Subcutaneous adipose tissue (tissue), 4 donors: ENCODE measurements around the gene KIFBP. TPM values are rescaled to one million over a fixed set of nuclear protein-coding genes. Genes with fewer than 3 reads are reported as not detected.

Experiments
- CTCF ChIP-seq: fragments of 450-650 bp; IDR thresholded peaks from one replicate; pipeline ENCODE4 v1.5.1; 2016; ENCODE audit warnings: low read depth, mild to moderate bottlenecking, control low read depth, antibody characterized with exemption, moderate library complexity
- total RNA-seq, 4 donors: library from RNA; depleted of rRNA; stranded (reverse); fragments of >200 nt; gene quantifications; one replicate each; pipeline ENCODE4 v1.1.0, GENCODE V29; 2016

The KIFBP gene
- total RNA-seq, 4 donors from 2014 or later, result 35.9 to 69.9 (median 38.1) TPM

- no peak for TF ChIP-seq CTCF
These were observed 21.6 kb downstream of the KIFBP start for GRCh38 chr10:69010151-69010640.

- TF ChIP-seq CTCF, result no peak
These were observed 25.6 kb downstream of the KIFBP start for GRCh38 chr10:69014171-69014570.

GRCh38 chr10:69018613-69019012 lies 30.0 kb downstream of the KIFBP start:
- no peak for TF ChIP-seq CTCF

GRCh38 chr10:69022611-69023010 lies 34.0 kb downstream of the KIFBP start:
- no peak for TF ChIP-seq CTCF

GRCh38 chr10:69025370-69025896 lies 36.8 kb downstream of the KIFBP start:
- no peak for TF ChIP-seq CTCF

- no peak for TF ChIP-seq CTCF
These were observed 44.7 kb downstream of the KIFBP start for GRCh38 chr10:69033256-69033655.

- no peak for TF ChIP-seq CTCF
These were observed 48.9 kb downstream of the KIFBP start for GRCh38 chr10:69037489-69037888.
